K562 (cell line): Measurements from ENCODE around the gene SAMD11. TPM values are rescaled to one million over a fixed set of nuclear protein-coding genes. Genes with fewer than 3 reads are reported as not detected.

Experiments used
- ATAC-seq: fragments of 200-7000 bp; cut with Tn5 transposase; 3 replicates; pipeline ENCODE4 v1.9.1; 2020; ENCODE audit warnings: moderate library complexity
- BruUV-seq: library from RNA; stranded (reverse); fragments of 400-500 nt; replicated peaks from 2 replicates; lab custom pipeline; 2021; lab: Mats Ljungman, UMichigan
- CTCF ChIA-PET: fragments of 300-600 bp; formaldehyde crosslinking; extraction: SDS; loops from one replicate; lab custom pipeline; 2021; ENCODE audit warnings: low intra/inter-chr PET ratio; lab: Yijun Ruan, JAX
- POLR2A ChIA-PET: fragments of 300-600, 350-650 bp; sonication (Branson Sonifier 250); formaldehyde crosslinking; extraction: SDS; loops from one replicate; lab custom pipeline; 2021; ENCODE audit warnings: antibody characterized with exemption, inconsistent platforms; lab: Yijun Ruan, JAX
- DNase-seq, 4 experiments: peaks; one replicate each; pipeline versions ENCODE4 v3.0.0 to v3.0.0-alpha.2; 2011 to 2018; ENCODE audit warnings: low spot score in 3 of 4, mixed read lengths in 3 of 4; ENCODE audit errors: extremely low read depth in 1 of 4
- FAIRE-seq: peaks from 2 replicates; lab custom pipeline; 2011; peaks lifted over from hg19 to GRCh38; lab: Jason Lieb, UNC
- H2AFZ ChIP-seq: 2 replicates; pipeline ENCODE4 v1.6.0; 2011; ENCODE audit warnings: low read depth, low read length, control low read depth, inconsistent platforms
- H3K27ac ChIP-seq: fragments of 200-600 bp; 3 replicates; pipeline ENCODE4 v1.8.0; 2011; ENCODE audit warnings: low read depth, mild to moderate bottlenecking, control low read depth, inconsistent platforms, low read length, moderate library complexity, mixed read lengths; ENCODE audit errors: extremely low read depth
- H3K27me3 ChIP-seq, 2 experiments: fragments of 300-600 bp in 1 of 2; 2 replicates in 1 of 2; 3 replicates in 1 of 2; pipeline versions ENCODE4 v1.6.0 to v1.8.0; 2011; ENCODE audit warnings: inconsistent platforms in 2 of 2, low read length in 2 of 2, mild to moderate bottlenecking in 1 of 2, mixed read lengths in 1 of 2, moderate library complexity in 1 of 2; ENCODE audit not compliant: control insufficient read depth in 2 of 2, insufficient read depth in 2 of 2
- H3K36me3 ChIP-seq: fragments of 300-600 bp; 3 replicates; pipeline ENCODE4 v1.8.0; 2011; ENCODE audit warnings: mild to moderate bottlenecking, low read length, inconsistent platforms; ENCODE audit not compliant: control insufficient read depth, insufficient read depth
- H3K4me1 ChIP-seq, 2 experiments: fragments of 200-600 bp in 1 of 2; replicated peaks in 1 of 2; 2 replicates in 1 of 2; 3 replicates in 1 of 2; pipeline versions ENCODE4 v1.5.1 to v1.8.0; 2011; ENCODE audit warnings: inconsistent platforms in 2 of 2, low read length in 2 of 2, mild to moderate bottlenecking in 1 of 2, mixed read lengths in 1 of 2, moderate library complexity in 1 of 2; ENCODE audit not compliant: control insufficient read depth in 2 of 2, insufficient read depth in 2 of 2
- H3K4me2 ChIP-seq: 2 replicates; pipeline ENCODE4 v1.6.1; 2011; ENCODE audit warnings: low read length, control low read depth, inconsistent platforms, mixed read lengths; ENCODE audit not compliant: insufficient read depth
- H3K4me3 ChIP-seq: fragments of 200-600 bp; sonication (generic), shearing (Covaris generic); 2 replicates; pipeline ENCODE4 v1.5.1; 2016; ENCODE audit warnings: control low read depth, inconsistent platforms
- H3K79me2 ChIP-seq: fragments of 200-600 bp; 3 replicates; pipeline ENCODE4 v1.8.0; 2011; ENCODE audit warnings: low read length, inconsistent platforms; ENCODE audit not compliant: control insufficient read depth, insufficient read depth
- H3K9ac ChIP-seq, 2 experiments: 2 replicates each; pipeline versions ENCODE4 v1.6.0 to v1.6.1; 2011; ENCODE audit warnings: low read depth in 2 of 2, low read length in 2 of 2, control low read depth in 1 of 2, inconsistent platforms in 1 of 2, mild to moderate bottlenecking in 1 of 2, mixed read lengths in 1 of 2; ENCODE audit not compliant: insufficient read depth in 1 of 2
- H3K9me1 ChIP-seq: one replicate; pipeline ENCODE4 v1.6.0; 2011; ENCODE audit warnings: inconsistent platforms, mild to moderate bottlenecking, low read length, moderate library complexity; ENCODE audit not compliant: control insufficient read depth, insufficient read depth
- H3K9me3 ChIP-seq: replicated peaks from 2 replicates; pipeline ENCODE4 v1.5.1; 2011; ENCODE audit warnings: low read depth, low read length, inconsistent platforms; ENCODE audit not compliant: control insufficient read depth, insufficient read depth
- H4K20me1 ChIP-seq: replicated peaks from 2 replicates; pipeline ENCODE4 v1.6.1; 2011; ENCODE audit warnings: low read length, inconsistent platforms, mixed read lengths; ENCODE audit not compliant: control insufficient read depth, insufficient read depth
- NUFIP1 ChIP-seq: fragments of 450-650 bp; IDR thresholded peaks from 2 replicates; pipeline ENCODE4 v1.6.1; 2018; ENCODE audit not compliant: partially characterized antibody
- RREB1 ChIP-seq: fragments of 250-450 bp; sonication (Bioruptor Pico); IDR thresholded peaks from 2 replicates; pipeline ENCODE4 v1.4.0; 2020
- ZNF507 ChIP-seq: conservative IDR thresholded peaks from 2 replicates; pipeline ENCODE4 v1.6.1; 2017; ENCODE audit warnings: missing genetic modification characterization, missing compliant biosample characterization
- WGBS: fragments of 100-300 bp; shearing (Covaris generic); methylation state at CpG from one replicate; pipeline ENCODE4 v1.1.6; 2016; ENCODE audit warnings: low coverage, mixed read lengths; ENCODE audit not compliant: insufficient coverage; ENCODE audit errors: missing lambda C conversion rate; 5-methylcytosine and 5-hydroxymethylcytosine counted together
- in situ Hi-C: fragments of 300-500 bp; cut with MboI; formaldehyde crosslinking; loops from 4 replicates; pipeline ENCODE4 v1.15.0; 2018; ENCODE audit warnings: inconsistent platforms, mixed read lengths
- intact Hi-C: fragments of 100-400 bp; cut with micrococcal nuclease; formaldehyde crosslinking; loops from 2 replicates; pipeline ENCODE4 v1.14.2; 2022
- polyA plus RNA-seq, 8 experiments: library from polyadenylated mRNA; depleted of rRNA in 4 of 8; stranded (reverse) in 5 of 8; unstranded in 3 of 8; fragments of >200 nt; fragmentation: Nextera tagmentation in 2 of 8; fragmentation: Illumina TruSeq in 1 of 8; extraction: Ambion mirVana in 2 of 8; extraction: Trizol in 1 of 8; gene quantifications; 2 replicates each; pipeline versions ENCODE4 v1.2.1 to v1.2.3, GENCODE V29; 2011 to 2014; ENCODE audit warnings: inconsistent platforms in 1 of 8, missing spikeins in 1 of 8
- total RNA-seq, 7 experiments: library from RNA; depleted of rRNA in 6 of 7; stranded (reverse); fragments of >200 nt in 6 of 7; fragmentation: Illumina TruSeq in 2 of 7; extraction: Trizol in 2 of 7; gene quantifications; 2 replicates each; pipeline versions ENCODE4 v1.2.1 to v1.2.3, GENCODE V29; 2011 to 2021; ENCODE audit warnings: low replicate concordance in 1 of 7

The SAMD11 gene
- total and polyA plus RNA-seq, 9 of the 15 experiments (the other 6 are each of a cell fraction or from before 2014, with no cell fraction given) = 0.07 to 0.82 (median 0.11) TPM; not detected in 2

GRCh38 chr1:991895-992294 lies 68.2 kb downstream of the SAMD11 start:
- ChIA-PET POLR2A (no interaction called here), CTCF (no interaction called here)
- 57% methylated on average over 10 of the region's 10 CpGs for WGBS

More at GRCh38 chr1:991895-992294, 68.2 kb downstream of the SAMD11 start:
- BruUV-seq = no TSS peak
- no peak for DNase-seq
- Histone ChIP-seq H3K4me3 (no peak overlapping the region), H3K79me2 (no peaks in the 10 kb centered on the region), H3K4me2 (no peak overlapping the region), H3K27ac (no peak overlapping the region), H3K36me3 (no peaks in the 10 kb centered on the region), H3K9me3 (no peaks in the 10 kb centered on the region)
- no peak for TF ChIP-seq RREB1
- TF ChIP-seq NUFIP1 = no peak
- TF ChIP-seq ZNF507 (tag) = no peak
- TF ChIP-seq, all 486 proteins: peak for 0
- in situ Hi-C loops (no loop called here), intact Hi-C loops (no loop called here)
- Histone ChIP-seq H2AFZ (no peak overlapping the region), H3K9me1 (no peaks in the 10 kb centered on the region), H3K9ac (no peak overlapping the region), H3K27me3 (peaks cover 11 to 18% of the 10 kb centered on the region in 2 experiments; a peak in 4 of 5 replicates), H3K4me1 (peaks cover 0 to 19% of the 10 kb centered on the region in 2 experiments; a peak in 2 of 5 replicates), H4K20me1 (0 out of 2 replicates have a peak, but pooled peaks cover 3% of the 10 kb centered on the region)
- no peak for ATAC-seq
- FAIRE-seq = no peak
